K562 (cell line): ENCODE measurements around the gene MGAT1. TPM values are rescaled to one million over a fixed set of nuclear protein-coding genes. Genes with fewer than 3 reads are reported as not detected.

ENCODE experiments used
- ATF3 ChIP-seq, 2 experiments: fragments of 450-650 bp in 1 of 2; sonication (generic) in 1 of 2; formaldehyde crosslinking in 1 of 2; IDR thresholded peaks in 1 of 2; conservative IDR thresholded peaks in 1 of 2; 2 replicates each; pipeline versions ENCODE4 v1.6.1 to v1.8.1; 2016 to 2023; ENCODE audit warnings: mild to moderate bottlenecking in 2 of 2, moderate library complexity in 2 of 2, inconsistent platforms in 1 of 2, missing genetic modification reagents in 1 of 2
- BCLAF1 ChIP-seq, 2 experiments: fragments of 450-650 bp in 1 of 2; IDR thresholded peaks; 2 replicates each; pipeline ENCODE4 v1.6.1; 2011 to 2017; ENCODE audit warnings: low read depth in 2 of 2, antibody characterized with exemption in 1 of 2, borderline replicate concordance in 1 of 2, low read length in 1 of 2, mild to moderate bottlenecking in 1 of 2, mixed read lengths in 1 of 2; ENCODE audit not compliant: control insufficient read depth in 1 of 2
- FOXA3 ChIP-seq, 2 experiments: fragments of 450-650 bp in 1 of 2; sonication (generic) in 1 of 2; formaldehyde crosslinking; IDR thresholded peaks in 1 of 2; conservative IDR thresholded peaks in 1 of 2; 2 replicates each; pipeline versions ENCODE4 v1.4.0 to v1.8.0; 2020 to 2022; ENCODE audit warnings: mild to moderate bottlenecking in 2 of 2, missing genetic modification reagents in 1 of 2
- ILK ChIP-seq: fragments of 450-650 bp; IDR thresholded peaks from 2 replicates; pipeline ENCODE4 v1.6.1; 2016; ENCODE audit warnings: missing genetic modification characterization, low read depth, mild to moderate bottlenecking, missing compliant biosample characterization, moderate library complexity, borderline replicate concordance
- KAT7 ChIP-seq: sonication (generic); formaldehyde crosslinking; IDR thresholded peaks from 2 replicates; pipeline ENCODE4 v1.8.0; 2022; ENCODE audit warnings: missing genetic modification reagents, mild to moderate bottlenecking, borderline replicate concordance
- KDM5B ChIP-seq: fragments of 200-600 bp; sonication (generic); IDR thresholded peaks from 2 replicates; pipeline ENCODE4 v1.6.1; 2012; ENCODE audit warnings: low read depth, mild to moderate bottlenecking, moderate library complexity, low read length, control low read depth, inconsistent platforms; ENCODE audit not compliant: insufficient replicate concordance
- POLR2A ChIP-seq: fragments of 450-650 bp; conservative IDR thresholded peaks from 2 replicates; pipeline ENCODE4 v1.6.1; 2016
- POLR2B ChIP-seq: fragments of 450-650 bp; IDR thresholded peaks from 2 replicates; pipeline ENCODE4 v1.6.1; 2018; ENCODE audit warnings: low read depth; ENCODE audit not compliant: partially characterized antibody
- POLR2H ChIP-seq: IDR thresholded peaks from 2 replicates; pipeline ENCODE4 v1.6.1; 2016; ENCODE audit warnings: missing genetic modification characterization, low read depth, mild to moderate bottlenecking, control low read depth, missing compliant biosample characterization, moderate library complexity
- POU5F1 ChIP-seq: fragments of 150-350 bp; IDR thresholded peaks from 2 replicates; pipeline ENCODE4 v1.6.1; 2014; ENCODE audit warnings: borderline replicate concordance, low read length, low read depth, mild to moderate bottlenecking; ENCODE audit not compliant: partially characterized antibody
- PREB ChIP-seq: sonication (generic); formaldehyde crosslinking; IDR thresholded peaks from 2 replicates; pipeline ENCODE4 v1.8.1; 2023; ENCODE audit warnings: mild to moderate bottlenecking, missing genetic modification reagents
- SNIP1 ChIP-seq: fragments of 450-650 bp; IDR thresholded peaks from 2 replicates; pipeline ENCODE4 v1.7.1; 2017; ENCODE audit warnings: low read depth, mild to moderate bottlenecking
- TCF7L2 ChIP-seq: fragments of 150-350 bp; IDR thresholded peaks from 2 replicates; pipeline ENCODE4 v1.6.1; 2016; ENCODE audit warnings: low read depth, mild to moderate bottlenecking, low read length, moderate library complexity
- USF2 ChIP-seq: sonication (generic); formaldehyde crosslinking; IDR thresholded peaks from 2 replicates; pipeline ENCODE4 v1.5.0; 2020; ENCODE audit warnings: missing genetic modification reagents
- ZNF395 ChIP-seq: fragments of 200-800 bp; sonication (Bioruptor generic); IDR thresholded peaks from 2 replicates; pipeline ENCODE4 v1.6.1; 2017; ENCODE audit warnings: missing genetic modification characterization, missing compliant biosample characterization
- ZNF589 ChIP-seq: fragments of 200-800 bp; sonication (Bioruptor generic); IDR thresholded peaks from 2 replicates; pipeline ENCODE4 v1.6.1; 2016; ENCODE audit warnings: low read depth, missing genetic modification characterization, missing compliant biosample characterization
- polyA plus RNA-seq, 8 experiments: library from polyadenylated mRNA; depleted of rRNA in 4 of 8; stranded (reverse) in 5 of 8; unstranded in 3 of 8; fragments of >200 nt; fragmentation: Nextera tagmentation in 2 of 8; fragmentation: Illumina TruSeq in 1 of 8; extraction: Ambion mirVana in 2 of 8; extraction: Trizol in 1 of 8; gene quantifications; 2 replicates each; pipeline versions ENCODE4 v1.2.1 to v1.2.3, GENCODE V29; 2011 to 2014; ENCODE audit warnings: inconsistent platforms in 1 of 8, missing spikeins in 1 of 8
- total RNA-seq, 7 experiments: library from RNA; depleted of rRNA in 6 of 7; stranded (reverse); fragments of >200 nt in 6 of 7; fragmentation: Illumina TruSeq in 2 of 7; extraction: Trizol in 2 of 7; gene quantifications; 2 replicates each; pipeline versions ENCODE4 v1.2.1 to v1.2.3, GENCODE V29; 2011 to 2021; ENCODE audit warnings: low replicate concordance in 1 of 7

The MGAT1 gene
- total and polyA plus RNA-seq, 9 of the 15 experiments (the other 6 are each of a cell fraction or from before 2014, with no cell fraction given), result 3.9 to 82.7 (median 44.5) TPM

- TF ChIP-seq BCLAF1 (IDR thresholded peaks at IDR 0.05; ENCODE audit: borderline replicate concordance in 1 of 2, control insufficient read depth in 1 of 2, low read depth in 2 of 2, low read length in 1 of 2), result no peak
- TF ChIP-seq ILK (tag), result no peak
- TF ChIP-seq ZNF589 (CRISPR knock-in tag), result no peak
- no peak for TF ChIP-seq USF2 (CRISPR knock-in tag)
- TF ChIP-seq POLR2B, result peak; percentile 45
- no peak for TF ChIP-seq KAT7 (CRISPR knock-in tag)
- no peak for TF ChIP-seq PREB (CRISPR knock-in tag)
- TF ChIP-seq ZNF395, result 0 out of 2 replicates have a peak, but pooled peaks have one; percentile 41
- TF ChIP-seq TCF7L2, result no peak
- TF ChIP-seq POU5F1, result no peak
- TF ChIP-seq ATF3 (IDR thresholded peaks at IDR 0.05), result no peak
- no peak for TF ChIP-seq ATF3 (CRISPR knock-in tag; conservative IDR thresholded peaks at IDR 0.05)
- peak; percentile 81 for TF ChIP-seq POLR2A
- peak; percentile 69 for TF ChIP-seq KDM5B
- peak; percentile 51 for TF ChIP-seq POLR2H (tag)
- TF ChIP-seq SNIP1, result no peak
- TF ChIP-seq FOXA3 (CRISPR knock-in tag; conservative IDR thresholded peaks at IDR 0.05 in 1 of 2, IDR thresholded peaks at IDR 0.05 in 1 of 2), result no peak
Observed at GRCh38 chr5:180802325-180803180, at the start of gene MGAT1 (continued).
